Lung (tissue), 12 donors: ENCODE data around the gene CDC23. TPM values are rescaled to one million over a fixed set of nuclear protein-coding genes. Genes with fewer than 3 reads are reported as not detected.
"Not testable (repeated sequence)": the region's sequence is repeated elsewhere in the genome, so short reads cannot be mapped to it uniquely, and the experiment has no call there.

Experiments used
- ATAC-seq: fragments of 200-7000 bp; cut with Tn5 transposase; one replicate; pipeline ENCODE4 v1.9.1; 2020; ENCODE audit warnings: moderate number of reproducible peaks; ENCODE audit not compliant: insufficient read depth, low FRiP score
- DNase-seq, 3 donors: peaks; one replicate each; pipeline ENCODE4 v3.0.0-alpha.2; 2013 to 2017
- H3K27ac ChIP-seq, 2 donors: one replicate each; pipeline ENCODE4 v1.5.1; 2013; ENCODE audit warnings: mild to moderate bottlenecking in 2 of 2, moderate library complexity in 2 of 2, control low read depth in 1 of 2, inconsistent platforms in 1 of 2, low read depth in 1 of 2, low read length in 1 of 2
- H3K27me3 ChIP-seq, 3 donors: one replicate each; pipeline ENCODE4 v1.5.1; 2013; ENCODE audit warnings: low read length in 2 of 3; ENCODE audit not compliant: control insufficient read depth in 3 of 3, insufficient read depth in 3 of 3
- H3K36me3 ChIP-seq, 4 donors: one replicate each; pipeline ENCODE4 v1.5.1; 2013; ENCODE audit warnings: low read length in 4 of 4, mild to moderate bottlenecking in 1 of 4, moderate library complexity in 1 of 4; ENCODE audit not compliant: control insufficient read depth in 4 of 4, insufficient read depth in 4 of 4
- H3K4me1 ChIP-seq, 5 donors: one replicate each; pipeline ENCODE4 v1.5.1; 2013; ENCODE audit warnings: low read length in 5 of 5, mild to moderate bottlenecking in 2 of 5, moderate library complexity in 1 of 5; ENCODE audit not compliant: control insufficient read depth in 5 of 5, insufficient read depth in 5 of 5
- H3K4me3 ChIP-seq: one replicate; pipeline ENCODE4 v1.5.1; 2013; ENCODE audit warnings: mild to moderate bottlenecking, control low read depth, moderate library complexity
- H3K9ac ChIP-seq, 2 donors: one replicate each; pipeline ENCODE4 v1.5.1; 2013; ENCODE audit warnings: low read length in 2 of 2, control low read depth in 1 of 2; ENCODE audit not compliant: insufficient read depth in 1 of 2
- H3K9me3 ChIP-seq, 4 donors: one replicate each; pipeline ENCODE4 v1.5.1; 2013; ENCODE audit warnings: low read length in 3 of 4, mild to moderate bottlenecking in 1 of 4, moderate library complexity in 1 of 4; ENCODE audit not compliant: control insufficient read depth in 4 of 4, insufficient read depth in 3 of 4
- WGBS, 2 donors: extraction: QIAGEN DNeasy Blood & Tissue Kit; methylation state at CpG; one replicate each; pipeline ENCODE4 v1.1.7; 2013; 5-methylcytosine and 5-hydroxymethylcytosine counted together
- polyA plus RNA-seq, 2 donors: library from polyadenylated mRNA; stranded (reverse); fragments of 200-250 nt; gene quantifications; one replicate each; pipeline ENCODE4 v1.2.1, GENCODE V29; 2013
- total RNA-seq, 2 donors: library from RNA; depleted of rRNA in 1 of 2; stranded (reverse); fragments of >200 nt in 1 of 2; gene quantifications; one replicate each; pipeline ENCODE4 v1.2.1, GENCODE V29; 2014 to 2021
- TF ChIP-seq, protein P1 (sequence below): IDR thresholded peaks from 2 replicates; pipeline ENCODE4 v1.5.1; 2012; ENCODE audit warnings: mild to moderate bottlenecking; ENCODE audit errors: control extremely low read depth, extremely low read depth
- donor health status: control.
- donor health status: control.
- donor health status: Bipolar disorder and iron deficiency.
- donor health status: healthy.
- donor health status: DM: yes; HTN: yes; CAD: no.

The CDC23 gene
- total and polyA plus RNA-seq, 4 donors = 9.9 to 41.8 (median 17.1) TPM

DNA sequence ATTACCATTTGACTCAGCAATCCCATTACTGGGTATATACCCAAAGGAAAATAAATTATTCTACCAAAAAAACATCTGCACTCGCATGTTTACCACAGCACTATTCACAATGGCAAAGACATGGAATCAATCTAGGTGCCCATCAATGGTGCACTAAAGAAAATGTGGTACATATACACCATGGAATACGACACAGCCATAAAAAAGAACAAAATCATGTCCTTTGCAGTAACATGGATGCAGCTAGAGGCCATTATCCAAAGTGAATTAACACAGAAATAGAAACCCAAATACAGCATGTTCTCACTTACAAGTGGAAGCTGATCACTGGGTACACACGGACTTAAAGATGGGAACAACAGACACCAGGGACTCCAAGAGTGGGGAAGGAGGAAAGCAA lies 2.1 kb downstream of the CDC23 start:
- no peak for ATAC-seq
- 94 to 97% methylated on average over 3 of the region's 3 CpGs for WGBS, 2 donors

DNA sequence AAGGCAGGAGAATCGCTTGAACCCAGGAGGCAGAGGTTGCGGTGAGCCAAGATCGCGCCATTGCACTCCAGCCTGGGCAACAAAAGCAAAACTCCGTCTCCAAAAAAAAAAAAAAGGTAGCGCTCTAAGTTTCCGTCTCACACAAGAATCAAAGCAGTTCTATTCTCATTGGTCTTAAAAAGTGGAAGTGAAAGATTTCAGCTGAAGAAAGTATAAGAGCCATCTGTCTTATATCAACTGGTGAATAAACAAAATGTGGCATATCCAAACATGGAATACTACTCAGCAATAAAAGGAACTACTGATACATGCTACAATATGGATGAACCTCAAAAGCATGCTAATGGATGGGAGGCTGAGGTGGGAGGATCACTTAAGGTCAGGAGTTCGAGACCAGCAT lies 19.3 kb downstream of the CDC23 start:
- not testable (repeated sequence) for H3K27ac ChIP-seq, H3K27me3 ChIP-seq, H3K9me3 ChIP-seq, H3K4me3 ChIP-seq, ATAC-seq, DNase-seq, H3K4me1 ChIP-seq, H3K9ac ChIP-seq
- WGBS, 2 donors = 88 to 89% methylated on average over 7 to 8 of the region's 8 CpGs
- peaks cover 24 to 45% (median 36%) of the 10 kb centered on the region in 4 donors for H3K36me3 ChIP-seq

More for the DNA sequence above, 2.1 kb downstream of the CDC23 start:
- Histone ChIP-seq H3K27ac (no peak overlapping the region), H3K36me3 (peaks cover 0 to 14% (median 4%) of the 10 kb centered on the region in 4 donors), H3K9ac (no peak overlapping the region), H3K4me1 (peaks cover 0 to 7% (median 4%) of the 10 kb centered on the region in 5 donors), H3K9me3 (no peaks in the 10 kb centered on the region), H3K27me3 (no peaks in the 10 kb centered on the region), H3K4me3 (no peak overlapping the region)
- TF ChIP-seq, protein P1, sequence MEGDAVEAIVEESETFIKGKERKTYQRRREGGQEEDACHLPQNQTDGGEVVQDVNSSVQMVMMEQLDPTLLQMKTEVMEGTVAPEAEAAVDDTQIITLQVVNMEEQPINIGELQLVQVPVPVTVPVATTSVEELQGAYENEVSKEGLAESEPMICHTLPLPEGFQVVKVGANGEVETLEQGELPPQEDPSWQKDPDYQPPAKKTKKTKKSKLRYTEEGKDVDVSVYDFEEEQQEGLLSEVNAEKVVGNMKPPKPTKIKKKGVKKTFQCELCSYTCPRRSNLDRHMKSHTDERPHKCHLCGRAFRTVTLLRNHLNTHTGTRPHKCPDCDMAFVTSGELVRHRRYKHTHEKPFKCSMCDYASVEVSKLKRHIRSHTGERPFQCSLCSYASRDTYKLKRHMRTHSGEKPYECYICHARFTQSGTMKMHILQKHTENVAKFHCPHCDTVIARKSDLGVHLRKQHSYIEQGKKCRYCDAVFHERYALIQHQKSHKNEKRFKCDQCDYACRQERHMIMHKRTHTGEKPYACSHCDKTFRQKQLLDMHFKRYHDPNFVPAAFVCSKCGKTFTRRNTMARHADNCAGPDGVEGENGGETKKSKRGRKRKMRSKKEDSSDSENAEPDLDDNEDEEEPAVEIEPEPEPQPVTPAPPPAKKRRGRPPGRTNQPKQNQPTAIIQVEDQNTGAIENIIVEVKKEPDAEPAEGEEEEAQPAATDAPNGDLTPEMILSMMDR = no peak
- no peak for DNase-seq

DNA sequence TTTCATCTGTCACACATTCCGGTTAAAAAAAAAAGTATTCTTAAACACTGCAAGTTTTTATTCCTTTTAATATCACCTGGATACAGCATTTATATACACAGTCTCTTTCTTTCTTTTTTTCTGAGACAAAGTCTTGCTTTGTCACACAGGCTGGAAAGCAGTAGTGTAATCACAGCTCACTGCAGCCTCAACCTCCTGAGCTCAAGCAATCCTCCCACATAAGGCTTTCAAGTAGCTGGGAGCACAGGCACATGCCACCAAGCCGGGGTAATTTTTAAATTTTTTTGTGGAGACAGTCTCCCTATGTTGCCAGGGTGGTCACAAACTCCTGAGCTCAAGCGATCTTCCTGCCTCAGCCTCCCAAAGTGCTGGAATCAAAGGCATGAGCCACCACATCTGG lies 20.3 kb downstream of the CDC23 start:
- no peaks in the 10 kb centered on the region for H3K27me3 ChIP-seq
- 95 to 97% methylated on average over 3 of the region's 3 CpGs for WGBS, 2 donors

DNA sequence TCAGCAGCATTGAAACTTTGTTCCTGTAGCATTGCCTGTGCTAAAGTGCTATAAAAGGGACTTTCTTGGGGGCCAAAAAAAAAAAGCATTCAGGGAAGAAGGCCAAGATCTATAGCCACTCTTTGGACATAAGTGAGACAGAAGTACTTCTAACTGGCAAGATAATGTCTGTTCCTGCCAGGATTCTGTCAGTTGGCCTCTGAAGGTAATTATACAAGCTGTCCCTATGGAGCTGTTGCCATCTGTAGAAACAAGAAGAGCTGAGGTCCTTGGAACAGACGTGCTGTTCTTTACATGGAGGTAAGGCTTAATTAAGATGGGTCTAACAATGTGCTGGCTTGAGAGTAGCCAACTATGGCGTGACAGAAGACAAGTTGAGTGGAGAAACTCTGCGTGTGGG lies 24.5 kb downstream of the CDC23 start:
- Histone ChIP-seq H3K27ac (no peak overlapping the region), H3K4me3 (no peak overlapping the region), H3K9ac (no peak overlapping the region), H3K4me1 (no peaks in the 10 kb centered on the region), H3K27me3 (no peaks in the 10 kb centered on the region), H3K36me3 (peaks cover 31 to 50% (median 36%) of the 10 kb centered on the region in 4 donors), H3K9me3 (no peaks in the 10 kb centered on the region)
- 88 to 91% methylated on average over 3 of the region's 3 CpGs for WGBS, 2 donors
- ATAC-seq (no peak), DNase-seq (peak in 1 of 3 donors; percentile 4)
- TF ChIP-seq, protein P1 = no peak

More for the DNA sequence above, 20.3 kb downstream of the CDC23 start:
- Histone ChIP-seq H3K9me3 (no peaks in the 10 kb centered on the region), H3K27ac (no peak overlapping the region), H3K36me3 (peaks cover 21 to 42% (median 32%) of the 10 kb centered on the region in 4 donors), H3K4me3 (no peak overlapping the region), H3K9ac (no peak overlapping the region), H3K4me1 (no peaks in the 10 kb centered on the region)
- ATAC-seq = no peak
- DNase-seq = no peak
- TF ChIP-seq, protein P1 = no peak
